ENCODE measurements around the gene C9orf57.

The C9orf57 gene

DNA sequence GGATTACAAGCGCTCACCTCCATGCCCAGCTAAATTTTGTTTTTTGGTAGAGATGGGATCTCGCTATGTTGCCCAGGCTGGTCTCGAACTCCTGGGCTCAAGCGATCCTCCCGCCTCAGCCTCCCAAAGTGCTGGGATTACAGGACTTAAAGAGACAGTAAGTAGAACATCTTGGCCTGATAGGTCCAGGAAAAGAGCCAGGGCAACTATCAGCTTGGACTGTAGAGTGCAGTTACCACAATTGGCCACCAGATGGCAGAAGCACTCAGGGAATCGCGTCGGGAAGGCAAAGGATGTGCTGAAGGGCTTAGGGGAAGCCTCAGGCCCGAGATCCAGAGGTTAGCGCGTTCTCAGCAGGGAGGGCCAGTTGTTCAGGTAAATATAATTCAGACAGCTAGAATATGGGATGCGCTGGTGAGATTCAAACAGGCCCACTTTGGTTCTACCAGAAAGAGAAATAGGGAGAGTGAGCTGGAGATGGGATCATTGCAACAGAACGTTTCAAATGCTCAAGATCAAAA is 21.5 kb downstream of the C9orf57 start:
- H3K36me3 ChIP-seq (ENCODE audit: insufficient read depth, low read length): no peaks in the 10 kb centered on the region
- no peak overlapping the region for H3K9ac ChIP-seq (ENCODE audit: low read length)
- no peak overlapping the region for H3K4me2 ChIP-seq (ENCODE audit: low read length)

DNA sequence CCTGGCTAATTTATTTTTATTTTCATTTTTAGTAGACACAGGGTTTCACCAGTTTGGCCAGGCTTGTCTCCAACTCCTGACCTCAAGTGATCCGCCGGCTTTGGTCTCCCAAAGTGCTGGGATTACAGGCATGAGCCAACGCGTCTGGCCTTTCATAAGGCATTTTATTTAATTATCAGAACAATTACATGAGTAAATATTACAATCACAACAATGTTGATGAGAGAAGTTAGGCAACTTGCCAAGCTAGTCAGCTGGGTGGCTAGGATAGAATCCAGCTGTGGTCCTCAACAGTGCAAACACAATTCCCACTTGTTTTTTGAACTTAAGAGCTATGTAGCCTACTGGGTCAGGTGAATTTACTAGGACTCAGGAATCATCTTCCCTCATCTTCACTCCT is 22.0 kb downstream of the C9orf57 start:
- Histone ChIP-seq H3K79me2 (ENCODE audit: insufficient read depth, low read length) (no peaks in the 10 kb centered on the region), H3K9me3 (ENCODE audit: low read length) (no peaks in the 10 kb centered on the region), H3K27ac (ENCODE audit: low read depth, low read length, poor library complexity, severe bottlenecking) (no peak overlapping the region), H3K9ac (ENCODE audit: low read length) (no peak overlapping the region), H2AFZ (ENCODE audit: low read length) (no peak overlapping the region), H3K9me2 (ENCODE audit: low read depth, low read length) (no peaks in the 10 kb centered on the region), H3K4me2 (ENCODE audit: low read length) (no peak overlapping the region), H3K27me3 (ENCODE audit: insufficient read depth, low read length) (no peaks in the 10 kb centered on the region), H3K4me3 (ENCODE audit: low read depth, low read length, poor library complexity, severe bottlenecking) (no peak overlapping the region), H3K4me1 (ENCODE audit: insufficient read depth, low read length, severe bottlenecking) (no peaks in the 10 kb centered on the region), H4K20me1 (ENCODE audit: insufficient read depth, low read length) (no peaks in the 10 kb centered on the region), H3F3A (ENCODE audit: insufficient read depth, low read length) (no peaks in the 10 kb centered on the region), H3K36me3 (ENCODE audit: insufficient read depth, low read length) (no peaks in the 10 kb centered on the region)
- TF ChIP-seq EZH2 (IDR thresholded peaks at IDR 0.05; ENCODE audit: borderline replicate concordance, low read length): no peak
- TF ChIP-seq, protein P1, sequence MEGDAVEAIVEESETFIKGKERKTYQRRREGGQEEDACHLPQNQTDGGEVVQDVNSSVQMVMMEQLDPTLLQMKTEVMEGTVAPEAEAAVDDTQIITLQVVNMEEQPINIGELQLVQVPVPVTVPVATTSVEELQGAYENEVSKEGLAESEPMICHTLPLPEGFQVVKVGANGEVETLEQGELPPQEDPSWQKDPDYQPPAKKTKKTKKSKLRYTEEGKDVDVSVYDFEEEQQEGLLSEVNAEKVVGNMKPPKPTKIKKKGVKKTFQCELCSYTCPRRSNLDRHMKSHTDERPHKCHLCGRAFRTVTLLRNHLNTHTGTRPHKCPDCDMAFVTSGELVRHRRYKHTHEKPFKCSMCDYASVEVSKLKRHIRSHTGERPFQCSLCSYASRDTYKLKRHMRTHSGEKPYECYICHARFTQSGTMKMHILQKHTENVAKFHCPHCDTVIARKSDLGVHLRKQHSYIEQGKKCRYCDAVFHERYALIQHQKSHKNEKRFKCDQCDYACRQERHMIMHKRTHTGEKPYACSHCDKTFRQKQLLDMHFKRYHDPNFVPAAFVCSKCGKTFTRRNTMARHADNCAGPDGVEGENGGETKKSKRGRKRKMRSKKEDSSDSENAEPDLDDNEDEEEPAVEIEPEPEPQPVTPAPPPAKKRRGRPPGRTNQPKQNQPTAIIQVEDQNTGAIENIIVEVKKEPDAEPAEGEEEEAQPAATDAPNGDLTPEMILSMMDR (IDR thresholded peaks at IDR 0.05; ENCODE audit: low read length): no peak

More for the DNA sequence above, 21.5 kb downstream of the C9orf57 start:
- H3K27ac ChIP-seq (ENCODE audit: low read depth, low read length, poor library complexity, severe bottlenecking): no peak overlapping the region
- H3K27me3 ChIP-seq (ENCODE audit: insufficient read depth, low read length): no peaks in the 10 kb centered on the region
- no peak overlapping the region for H3K4me3 ChIP-seq (ENCODE audit: low read depth, low read length, poor library complexity, severe bottlenecking)
- no peaks in the 10 kb centered on the region for H3K9me3 ChIP-seq (ENCODE audit: low read length)
- H3K79me2 ChIP-seq (ENCODE audit: insufficient read depth, low read length): no peaks in the 10 kb centered on the region
- H3K4me1 ChIP-seq (ENCODE audit: insufficient read depth, low read length, severe bottlenecking): no peaks in the 10 kb centered on the region
- no peaks in the 10 kb centered on the region for H4K20me1 ChIP-seq (ENCODE audit: insufficient read depth, low read length)
- no peaks in the 10 kb centered on the region for H3K9me2 ChIP-seq (ENCODE audit: low read depth, low read length)
- TF ChIP-seq, protein P1 (IDR thresholded peaks at IDR 0.05; ENCODE audit: low read length): peak; percentile 80
- TF ChIP-seq EZH2 (IDR thresholded peaks at IDR 0.05; ENCODE audit: borderline replicate concordance, low read length): no peak
- no peaks in the 10 kb centered on the region for H3F3A ChIP-seq (ENCODE audit: insufficient read depth, low read length)
- no peak overlapping the region for H2AFZ ChIP-seq (ENCODE audit: low read length)

DNA sequence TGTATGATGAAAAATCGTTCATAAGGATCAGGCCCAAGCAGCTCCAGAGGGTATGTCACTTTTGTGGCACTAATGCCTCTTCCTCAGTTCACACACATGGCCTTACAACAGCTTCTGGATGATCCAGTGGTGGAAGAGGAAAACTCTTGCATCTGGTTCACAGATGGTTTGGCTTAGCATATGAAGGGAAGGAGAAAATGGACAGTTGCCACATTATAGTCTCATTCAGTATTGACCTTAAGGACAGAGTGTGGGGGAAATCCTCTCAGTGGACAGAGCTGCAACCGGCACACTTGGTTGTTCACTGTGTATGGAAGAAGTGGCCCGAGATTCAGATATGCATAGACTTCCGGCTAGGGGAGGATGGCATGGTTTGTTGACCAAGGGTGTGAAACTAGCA is 22.8 kb downstream of the C9orf57 start:
- H4K20me1 ChIP-seq (ENCODE audit: insufficient read depth, low read length): no peaks in the 10 kb centered on the region
- H3F3A ChIP-seq (ENCODE audit: insufficient read depth, low read length): no peaks in the 10 kb centered on the region
- H3K9me3 ChIP-seq (ENCODE audit: low read length): no peaks in the 10 kb centered on the region
- TF ChIP-seq, protein P1 (IDR thresholded peaks at IDR 0.05; ENCODE audit: low read length): no peak
- TF ChIP-seq EZH2 (IDR thresholded peaks at IDR 0.05; ENCODE audit: borderline replicate concordance, low read length): no peak
- H3K36me3 ChIP-seq (ENCODE audit: insufficient read depth, low read length): no peaks in the 10 kb centered on the region
- no peaks in the 10 kb centered on the region for H3K79me2 ChIP-seq (ENCODE audit: insufficient read depth, low read length)
- H3K9me2 ChIP-seq (ENCODE audit: low read depth, low read length): no peaks in the 10 kb centered on the region
- H3K27me3 ChIP-seq (ENCODE audit: insufficient read depth, low read length): no peaks in the 10 kb centered on the region
- H3K4me1 ChIP-seq (ENCODE audit: insufficient read depth, low read length, severe bottlenecking): no peaks in the 10 kb centered on the region
- H3K27ac ChIP-seq (ENCODE audit: low read depth, low read length, poor library complexity, severe bottlenecking): no peak overlapping the region
- H3K4me3 ChIP-seq (ENCODE audit: low read depth, low read length, poor library complexity, severe bottlenecking): no peak overlapping the region
- no peak overlapping the region for H3K4me2 ChIP-seq (ENCODE audit: low read length)
- H2AFZ ChIP-seq (ENCODE audit: low read length): no peak overlapping the region
- no peak overlapping the region for H3K9ac ChIP-seq (ENCODE audit: low read length)

Data from OCI-LY1 (cell line).